ENCODE measurements around the gene ZBTB47.

ZBTB47 gene

DNA sequence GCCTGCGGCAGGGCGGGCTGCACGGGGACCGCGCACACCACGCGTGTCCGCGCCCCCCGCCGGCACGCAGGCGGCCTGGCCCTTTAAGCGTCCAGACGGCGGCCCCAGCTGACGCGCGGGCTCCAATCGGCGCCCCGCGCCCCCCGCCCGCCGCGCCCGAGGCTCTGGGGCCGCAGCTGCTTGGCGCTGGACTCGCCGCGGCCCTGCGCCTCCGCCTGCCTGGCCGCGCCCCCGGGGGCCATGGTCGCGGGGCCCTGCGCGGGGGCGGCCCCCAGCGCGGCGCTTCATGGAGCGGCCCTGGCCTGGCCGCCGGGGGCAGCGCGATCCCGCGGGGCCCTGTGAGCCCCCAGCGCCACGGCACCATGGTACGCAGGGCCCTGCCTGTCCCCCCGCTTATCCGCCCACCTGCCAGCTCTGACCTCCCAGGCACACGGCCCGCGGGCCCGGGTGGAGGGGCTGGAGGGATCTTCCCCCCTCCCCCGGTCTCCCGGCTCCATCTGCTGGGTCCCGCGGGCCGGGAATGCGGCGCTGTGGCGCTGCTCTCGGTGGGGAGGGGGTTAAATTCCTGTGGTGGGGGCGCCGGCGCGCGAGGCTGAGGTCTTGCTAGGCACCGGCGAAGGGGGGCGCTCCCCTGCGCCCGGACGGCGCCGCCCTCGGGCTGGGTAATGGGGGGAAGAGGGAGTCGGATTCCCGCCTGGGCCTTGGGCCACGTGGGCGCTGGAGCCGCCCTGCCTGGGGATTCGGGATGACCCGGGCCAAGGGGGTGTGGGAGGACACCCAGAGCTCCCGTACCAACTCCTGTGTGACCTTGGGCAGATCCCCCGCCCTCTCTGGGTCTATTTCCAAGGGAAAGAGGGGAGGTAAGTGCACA is 1.1 kb downstream of the ZBTB47 start:
- no peak for DNase-seq

GRCh38 chr3:42655331-42655888 is 1.9 kb downstream of the ZBTB47 start:
- DNase-seq = no peak

DNA sequence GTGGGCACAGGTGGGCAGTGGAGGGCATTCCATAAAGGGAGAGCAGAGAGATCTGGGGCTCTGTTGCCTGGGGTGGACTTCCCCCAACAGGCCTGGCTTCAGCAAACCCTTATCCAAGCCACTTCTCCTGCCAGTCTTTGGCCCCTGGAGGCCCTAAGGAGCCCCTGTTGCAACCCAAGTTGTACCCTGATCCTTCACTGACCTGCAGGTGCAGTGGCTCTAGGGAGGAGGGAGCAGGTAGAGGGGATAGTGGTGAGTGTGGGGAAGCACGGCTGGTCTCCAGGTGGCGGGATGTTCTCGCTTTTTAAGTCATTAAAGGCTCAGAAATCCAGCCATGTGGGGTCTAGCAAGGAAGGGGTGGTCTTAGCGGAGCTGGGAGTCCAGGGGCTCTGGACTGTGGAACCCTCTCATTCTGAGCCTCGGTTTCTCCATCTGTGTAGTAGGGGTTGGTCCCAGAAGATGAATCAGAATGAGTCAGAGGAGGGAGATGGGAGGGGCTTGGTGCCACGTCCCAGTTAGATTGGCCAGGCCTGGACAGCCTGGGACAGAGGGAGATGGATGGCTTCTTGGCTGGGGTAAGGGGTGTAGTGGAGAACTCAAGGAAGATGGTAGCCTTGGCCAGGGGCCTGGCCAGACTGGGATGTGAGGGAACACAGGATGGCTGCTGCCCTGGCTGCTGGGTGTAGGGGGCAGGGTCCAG is 2.6 kb downstream of the ZBTB47 start:
- no peak for DNase-seq

- DNase-seq = no peak
Measured at GRCh38 chr3:42656680-42657610, 3.4 kb downstream of the ZBTB47 start.

- no peak for DNase-seq
Measured at GRCh38 chr3:42657675-42658074, 4.2 kb downstream of the ZBTB47 start.

DNA sequence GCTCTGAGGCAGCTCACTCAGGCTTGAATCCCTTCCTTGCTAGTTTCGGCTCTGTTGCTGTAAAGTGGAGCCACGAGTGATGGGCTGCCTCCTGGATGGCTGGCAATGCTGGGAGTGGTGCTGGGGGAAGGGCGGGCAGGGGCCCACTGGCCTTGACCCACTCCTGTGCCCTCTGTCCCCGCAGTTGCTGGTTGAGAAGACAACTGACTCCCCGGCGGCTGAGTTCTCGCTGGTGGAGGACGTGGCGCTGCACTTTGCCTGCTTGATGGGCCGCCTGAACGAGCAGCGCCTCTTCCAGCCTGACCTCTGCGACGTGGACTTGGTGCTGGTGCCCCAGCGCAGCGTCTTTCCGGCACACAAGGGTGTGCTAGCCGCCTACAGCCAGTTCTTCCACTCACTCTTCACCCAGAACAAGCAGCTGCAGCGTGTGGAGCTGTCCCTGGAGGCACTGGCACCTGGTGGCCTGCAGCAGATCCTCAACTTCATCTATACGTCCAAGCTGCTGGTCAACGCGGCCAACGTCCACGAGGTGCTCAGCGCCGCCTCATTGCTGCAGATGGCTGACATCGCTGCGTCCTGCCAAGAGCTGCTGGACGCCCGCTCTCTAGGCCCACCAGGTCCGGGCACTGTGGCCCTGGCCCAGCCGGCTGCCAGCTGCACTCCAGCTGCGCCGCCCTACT is 4.7 kb downstream of the ZBTB47 start:
- DNase-seq = no peak

- DNase-seq = no peak
Measured at GRCh38 chr3:42658771-42659390, 5.4 kb downstream of the ZBTB47 start.

GRCh38 chr3:42659451-42660130 is 6.1 kb downstream of the ZBTB47 start:
- no peak for DNase-seq

DNA sequence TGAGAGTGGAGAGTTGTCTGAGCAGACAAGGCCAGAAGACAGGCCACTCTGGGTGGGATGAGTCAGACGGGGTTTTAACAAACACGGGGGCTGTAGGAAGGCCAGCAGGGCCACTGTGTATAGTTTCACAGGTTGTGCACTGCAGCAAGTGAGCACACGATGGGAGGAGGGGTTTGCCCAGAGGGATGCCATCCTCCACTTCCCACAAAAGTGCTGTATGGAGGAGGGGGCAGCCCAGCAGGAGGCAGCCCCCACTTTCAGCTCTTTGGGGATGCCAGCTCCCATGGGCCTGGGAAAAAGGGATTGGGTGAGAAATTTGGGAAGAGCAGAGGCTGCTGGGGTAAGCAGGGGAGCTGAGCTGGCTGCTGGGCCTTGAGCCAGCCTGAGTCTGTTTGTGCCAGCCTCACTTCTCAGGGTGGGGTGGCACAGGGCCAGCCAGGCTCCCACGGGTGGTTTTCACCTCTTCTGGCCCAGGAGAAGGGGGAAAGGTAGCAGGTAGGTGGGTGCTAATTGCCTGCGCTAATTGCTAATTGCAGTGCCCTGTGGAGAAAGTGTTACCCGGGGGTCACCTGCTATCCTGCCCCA is 6.7 kb downstream of the ZBTB47 start:
- DNase-seq = no peak

DNA sequence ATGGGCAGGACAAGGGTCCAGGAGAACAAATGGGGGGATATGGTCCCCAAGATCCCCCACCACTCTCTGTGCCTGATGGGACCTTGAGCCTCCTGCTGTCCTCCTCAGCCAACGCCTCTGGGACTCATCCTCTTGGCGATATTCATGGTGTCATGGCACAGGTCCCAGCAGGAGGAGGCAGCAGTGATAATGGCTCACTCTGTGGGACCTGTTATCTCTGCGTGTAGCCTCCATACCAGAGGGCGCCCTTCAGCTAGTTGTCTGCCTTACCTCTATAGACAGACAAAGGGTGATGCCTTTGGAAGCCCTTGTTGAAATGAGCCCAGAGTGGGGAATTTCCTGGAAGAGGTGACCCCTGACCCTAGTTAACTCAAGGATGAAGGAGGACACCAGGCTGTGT is 7.4 kb downstream of the ZBTB47 start:
- no peak for DNase-seq

DNA sequence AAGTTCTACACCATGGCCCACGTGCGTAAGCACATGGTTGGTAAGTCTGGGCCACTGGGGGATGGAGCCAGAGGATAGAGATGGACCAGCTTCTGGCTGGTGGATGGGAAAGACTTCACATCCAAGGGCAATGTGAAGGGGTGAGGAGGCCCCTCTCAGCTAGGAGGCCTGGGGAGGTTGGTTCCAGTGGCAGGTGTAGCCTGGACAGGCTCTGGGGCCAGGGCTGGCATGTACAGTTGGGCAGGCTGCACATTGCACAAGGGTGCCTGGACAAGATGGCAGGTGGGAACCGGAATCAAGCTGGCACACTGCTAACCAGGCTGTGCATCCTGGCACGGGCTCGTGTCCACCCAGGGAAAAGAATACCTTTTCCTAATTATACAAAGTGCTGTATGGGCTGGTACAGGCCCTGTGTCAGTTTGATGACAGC is 8.1 kb downstream of the ZBTB47 start:
- no peak for DNase-seq

DNA sequence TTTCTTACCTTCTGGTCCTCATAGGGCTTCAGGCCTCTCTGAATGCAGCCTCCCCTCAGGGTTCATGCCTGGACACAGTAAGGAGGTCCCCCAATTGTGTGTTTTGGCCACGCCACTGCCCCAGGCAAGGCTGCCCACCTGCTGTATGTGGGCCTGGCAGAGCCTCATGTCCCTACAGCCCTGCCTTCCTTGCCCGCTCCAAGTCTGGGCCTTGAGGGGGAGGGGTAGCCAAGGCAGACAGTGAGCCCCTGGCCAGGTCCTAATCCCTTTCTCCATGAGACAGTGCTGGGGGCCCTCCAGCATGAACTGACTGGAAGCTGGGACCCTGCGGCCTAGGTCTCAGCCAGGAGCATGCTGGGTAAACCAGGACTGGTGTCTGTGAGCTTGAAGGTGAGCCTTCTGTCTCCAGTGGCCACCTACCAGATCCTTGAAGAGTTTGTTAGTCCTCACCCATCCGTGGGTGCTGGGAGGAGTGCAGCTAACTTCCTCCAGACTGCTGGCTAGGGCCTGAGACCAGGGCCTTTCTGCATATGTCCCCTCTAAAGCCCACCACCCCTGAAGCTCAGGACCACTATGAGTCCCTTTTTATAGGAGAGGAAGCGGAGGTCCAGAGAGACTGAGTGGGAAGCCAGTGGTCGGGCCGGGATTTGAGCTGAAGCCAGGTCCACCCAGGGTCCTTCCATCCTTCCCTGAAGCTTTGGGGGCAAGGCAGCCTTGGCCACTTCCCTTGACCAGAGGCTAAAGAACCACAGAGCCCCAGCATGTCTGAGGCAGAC is 8.7 kb downstream of the ZBTB47 start:
- no peak for DNase-seq

- no peak for DNase-seq
Measured at GRCh38 chr3:42662813-42663535, 9.5 kb downstream of the ZBTB47 start.

- no peak for DNase-seq
Measured at GRCh38 chr3:42663581-42664437, 10.3 kb downstream of the ZBTB47 start.

GRCh38 chr3:42664438-42664803 is 10.9 kb downstream of the ZBTB47 start:
- DNase-seq = no peak

DNA sequence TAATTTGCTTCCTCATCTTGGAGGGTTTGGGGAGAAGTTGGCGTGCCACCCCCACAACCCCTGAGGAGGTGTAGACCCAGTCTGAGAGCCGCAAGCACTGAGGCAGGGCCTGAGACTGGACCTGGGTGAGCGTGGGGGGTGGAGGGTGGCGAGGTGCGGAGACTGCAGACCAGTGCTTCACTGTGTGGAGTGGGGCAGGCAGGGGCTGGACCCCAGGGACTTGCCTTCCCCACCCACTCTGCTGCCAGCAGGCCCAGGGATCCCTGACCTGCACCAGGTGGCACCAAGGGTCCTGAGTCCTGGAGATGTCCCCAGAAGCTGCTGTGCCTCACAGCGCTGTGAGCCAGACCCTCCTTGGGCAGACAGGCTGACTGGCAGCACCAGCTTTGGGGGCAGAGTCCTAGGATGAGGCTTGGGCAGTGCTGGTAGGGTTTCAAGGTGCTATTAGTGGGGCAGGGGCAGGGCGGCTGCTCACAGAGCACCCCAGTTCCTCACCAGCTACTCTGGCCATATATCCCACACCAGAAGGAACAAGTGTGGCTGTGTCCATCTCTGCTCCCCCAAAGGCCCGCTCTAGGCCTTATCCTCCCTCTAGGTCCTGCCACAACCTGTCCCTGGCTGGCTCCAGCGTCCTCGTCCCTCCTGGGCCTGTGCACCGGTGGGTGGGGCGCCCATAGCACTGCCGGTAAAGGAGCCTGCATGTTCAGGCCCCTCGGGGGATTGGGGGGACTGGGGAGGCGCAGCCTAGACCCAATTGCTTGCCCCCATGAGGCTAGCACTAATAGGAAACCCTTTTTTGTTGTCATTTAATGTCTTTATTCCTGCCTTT is 11.8 kb downstream of the ZBTB47 start:
- DNase-seq = no peak

DNA sequence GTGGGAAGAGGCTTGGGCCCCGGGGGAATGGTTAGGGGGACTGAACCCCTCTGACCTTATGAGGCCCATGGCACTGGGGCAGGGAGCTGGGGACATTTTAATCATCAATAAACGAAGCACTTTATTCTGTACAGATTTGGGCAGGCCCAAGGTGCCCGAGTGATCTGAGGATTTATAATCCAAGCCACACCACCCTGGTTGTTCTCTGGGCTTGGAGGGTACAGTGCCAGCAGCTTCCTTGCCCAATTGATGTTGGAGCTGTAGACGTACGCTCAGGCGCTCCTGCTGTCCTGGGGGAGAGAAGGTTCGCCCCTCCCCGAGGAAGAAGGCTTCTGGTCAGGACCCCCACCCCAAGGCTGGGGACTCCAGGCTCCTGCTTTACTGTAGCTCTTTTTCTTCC is 12.5 kb downstream of the ZBTB47 start:
- no peak for DNase-seq
